DMS153 (cell line): Measurements from ENCODE around the gene CGB8.
"Not testable (repeated sequence)": the region's sequence is repeated elsewhere in the genome, so short reads cannot be mapped to it uniquely, and the experiment has no call there.

ENCODE experiments used
- DNase-seq: peaks from one replicate; lab custom pipeline; 2025; lab: John Stamatoyannopoulos, UW

Gene CGB8

GRCh38 chr19:49064768-49065611 lies 16.1 kb upstream of the CGB8 start, which contains the start of gene NTF4:
TSS of gene NTF4 (minus strand) at chr19:49064818. CDS start at chr19:49061997, 2,821 bp downstream.
- no peak for DNase-seq

- no peak for DNase-seq
These were observed 15.2 kb upstream of the CGB8 start for GRCh38 chr19:49064029-49064629.

GRCh38 chr19:49061445-49061844 lies 12.5 kb upstream of the CGB8 start:
- DNase-seq: no peak

GRCh38 chr19:49061000-49061399 lies 12.1 kb upstream of the CGB8 start:
- DNase-seq: no peak

GRCh38 chr19:49059053-49059452 lies 10.1 kb upstream of the CGB8 start:
- DNase-seq: no peak

GRCh38 chr19:49058562-49058961 lies 9.7 kb upstream of the CGB8 start:
- DNase-seq: no peak

GRCh38 chr19:49057636-49058234 lies 8.8 kb upstream of the CGB8 start, which contains the start of gene CGB7:
TSS of gene CGB7 (minus strand) at chr19:49057749. CDS start at chr19:49055375, 2,374 bp downstream.
- no peak for DNase-seq

GRCh38 chr19:49056902-49057596 lies 8.1 kb upstream of the CGB8 start:
- DNase-seq: not testable (repeated sequence)

GRCh38 chr19:49056101-49056901 lies 7.4 kb upstream of the CGB8 start:
- no peak for DNase-seq

GRCh38 chr19:49050376-49051033 lies 1.6 kb upstream of the CGB8 start:
- not testable (repeated sequence) for DNase-seq

GRCh38 chr19:49049834-49050233 lies 923 bp upstream of the CGB8 start:
- DNase-seq: not testable (repeated sequence)

- not testable (repeated sequence) for DNase-seq
These were observed 5.4 kb downstream of the CGB8 start, which contains the start of gene CGB5 for GRCh38 chr19:49043548-49043947. TSS of gene CGB5 (plus strand) at chr19:49043848. CDS start at chr19:49044210, 362 bp downstream.

- DNase-seq: not testable (repeated sequence)
These were observed 6.2 kb downstream of the CGB8 start for GRCh38 chr19:49042666-49043065.

- no peak for DNase-seq
These were observed 6.7 kb downstream of the CGB8 start for GRCh38 chr19:49042177-49042576.

GRCh38 chr19:49039736-49040135 lies 9.2 kb downstream of the CGB8 start:
- not testable (repeated sequence) for DNase-seq

- not testable (repeated sequence) for DNase-seq
These were observed 10.2 kb downstream of the CGB8 start for GRCh38 chr19:49038557-49039276.

GRCh38 chr19:49038111-49038510 lies 10.8 kb downstream of the CGB8 start:
- DNase-seq: not testable (repeated sequence)

GRCh38 chr19:49036815-49037214 lies 12.1 kb downstream of the CGB8 start, which contains the start of gene CGB1:
TSS of gene CGB1 (minus strand) at chr19:49036895. CDS start at chr19:49036711, 184 bp downstream.
- DNase-seq: not testable (repeated sequence)

- not testable (repeated sequence) for DNase-seq
These were observed 17.1 kb downstream of the CGB8 start, which contains the start of gene CGB2 for GRCh38 chr19:49031642-49032301. TSS of gene CGB2 (plus strand) at chr19:49031890. CDS start at chr19:49032096, 206 bp downstream.
